GM19468 (cell line): Measurements from ENCODE around the gene PRND.

Experiments
- ATAC-seq: cut with Tn5 transposase; IDR thresholded peaks from one replicate; pipeline ENCODE4 v1.9.1; 2021; ENCODE audit warnings: mild to moderate bottlenecking, moderate library complexity, moderate number of reproducible peaks; ENCODE audit not compliant: unreplicated experiment; ENCODE audit errors: extremely low read depth

Gene PRND

DNA sequence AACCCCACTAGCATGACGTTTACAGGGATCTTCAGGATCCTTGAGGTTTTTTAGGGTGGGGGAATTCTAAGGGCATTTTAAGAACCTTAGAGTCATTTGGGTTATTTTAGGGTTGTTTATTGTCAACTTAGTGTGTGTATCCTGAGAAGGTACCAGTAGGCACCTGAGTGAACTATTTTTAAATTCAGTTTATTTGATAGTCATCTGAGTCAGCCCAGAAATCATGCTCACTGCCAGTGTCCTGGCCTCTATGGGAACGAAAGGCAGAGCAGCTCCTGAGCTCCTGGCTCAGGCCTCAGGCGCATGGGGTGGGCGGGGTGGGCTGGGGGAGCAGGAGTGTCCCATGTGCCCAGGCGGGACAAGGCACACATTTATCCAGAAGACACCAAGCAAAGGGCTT is 52.0 kb downstream of the PRND start:
- no peak for ATAC-seq

DNA sequence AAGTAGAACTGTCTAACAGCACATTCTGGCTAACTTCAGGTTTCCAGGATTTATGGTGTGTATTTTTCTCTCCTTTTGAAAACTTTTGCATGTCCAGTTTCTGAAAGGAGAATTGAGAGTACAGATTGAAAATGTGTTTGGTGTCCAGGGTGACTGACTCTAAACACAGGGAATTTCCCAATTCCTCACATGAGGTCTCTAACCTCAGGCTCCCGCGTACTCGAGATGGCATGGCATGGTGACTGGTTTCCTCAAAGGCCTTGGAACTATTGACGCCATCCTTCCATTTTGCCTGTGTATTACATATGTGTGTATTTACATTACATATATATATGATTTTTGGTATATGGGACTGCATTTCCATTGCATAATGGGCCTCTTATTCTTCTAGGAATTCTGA is 52.5 kb downstream of the PRND start:
- no peak for ATAC-seq

DNA sequence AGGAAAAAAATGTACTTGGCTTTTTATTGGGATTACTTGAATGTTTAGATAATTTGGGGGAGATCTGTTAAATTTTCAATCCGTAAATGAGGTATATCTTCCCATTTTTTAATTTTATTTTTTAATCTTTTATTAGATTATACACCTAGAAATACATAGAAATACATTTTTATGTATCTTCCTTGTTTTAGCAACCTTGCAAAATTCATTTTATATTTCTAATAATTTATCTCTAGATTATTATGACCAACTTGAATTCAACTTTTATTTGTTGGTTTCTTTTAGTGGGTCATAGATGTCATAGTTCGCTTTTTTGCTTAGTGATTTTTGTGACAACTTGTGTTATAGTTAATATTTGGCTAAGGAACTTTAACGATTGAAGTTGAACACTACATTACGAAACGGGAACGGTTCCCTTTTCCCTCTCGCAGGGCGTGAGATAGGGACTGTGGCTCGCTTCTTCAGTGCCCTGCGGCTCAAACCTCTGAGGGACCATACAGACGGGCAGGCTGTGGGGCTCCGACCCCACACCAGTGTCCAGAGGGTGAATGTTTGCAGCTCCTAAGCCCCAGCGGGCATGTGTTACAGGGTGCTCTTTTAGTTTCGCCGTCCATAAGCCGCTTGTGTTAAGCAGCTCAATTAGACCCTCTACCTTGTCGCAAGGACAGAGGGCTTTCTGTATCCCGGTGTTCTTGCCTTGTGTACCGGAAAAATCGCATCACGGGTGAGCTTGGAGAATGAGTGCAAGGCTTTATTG is 53.8 kb downstream of the PRND start:
- ATAC-seq: no peak

DNA sequence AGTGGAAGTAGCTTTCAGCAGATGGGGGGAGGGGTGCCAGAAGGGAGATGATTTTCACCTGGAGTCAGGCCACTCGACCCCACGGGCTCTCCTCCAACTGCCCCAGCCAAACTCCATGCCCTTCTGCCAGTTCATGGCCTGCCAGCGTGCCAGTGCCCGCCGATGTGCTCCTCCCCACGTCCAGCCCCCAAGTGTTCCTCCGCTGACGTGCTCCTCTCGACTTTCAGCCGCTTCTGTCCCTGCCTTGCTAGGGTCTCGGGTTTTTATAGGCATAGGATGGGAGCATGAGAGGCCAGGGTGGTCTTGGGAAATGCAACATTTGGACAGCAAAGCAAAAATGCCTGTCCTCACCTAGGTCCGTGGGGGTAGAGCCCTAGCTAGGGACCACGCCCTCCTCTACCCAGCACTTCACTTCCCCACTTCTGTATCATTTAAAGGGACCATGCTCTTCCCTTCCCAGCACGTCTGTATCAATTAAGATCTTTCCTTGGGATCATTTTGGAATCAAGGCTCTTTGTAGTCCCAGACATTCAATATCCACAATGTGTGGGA is 54.4 kb downstream of the PRND start:
- no peak for ATAC-seq
